Measurements from ENCODE around the gene METTL24. TPM values are rescaled to one million over a fixed set of nuclear protein-coding genes. Genes with fewer than 3 reads are reported as not detected.
"Not testable (repeated sequence)": the region's sequence is repeated elsewhere in the genome, so short reads cannot be mapped to it uniquely, and the experiment has no call there.

Gene METTL24
- total and polyA plus RNA-seq, 2 of the 13 experiments (the other 11 are each of a cell fraction or from before 2014, with no cell fraction given), result not detected

DNA sequence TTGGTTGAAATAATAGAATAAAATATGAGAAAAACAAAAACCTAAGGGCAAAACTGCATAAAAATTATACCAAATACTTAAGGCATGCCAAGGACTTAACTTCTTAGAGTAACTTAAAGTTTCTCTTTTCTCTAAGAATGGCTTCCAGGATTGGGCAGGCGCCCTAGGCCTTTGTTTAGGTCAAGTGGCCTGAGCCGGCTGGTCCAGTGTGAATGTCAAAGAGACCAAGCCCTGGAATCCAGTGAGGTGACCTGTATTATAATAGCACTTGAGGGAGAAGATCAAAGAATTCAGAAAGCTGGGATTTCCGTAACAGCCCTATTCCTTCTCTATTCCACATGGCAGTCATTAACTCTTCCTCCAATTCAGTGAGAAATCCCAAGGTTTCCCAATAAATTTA is 6.6 kb downstream of the METTL24 start (continued):
- TF ChIP-seq, protein P1, sequence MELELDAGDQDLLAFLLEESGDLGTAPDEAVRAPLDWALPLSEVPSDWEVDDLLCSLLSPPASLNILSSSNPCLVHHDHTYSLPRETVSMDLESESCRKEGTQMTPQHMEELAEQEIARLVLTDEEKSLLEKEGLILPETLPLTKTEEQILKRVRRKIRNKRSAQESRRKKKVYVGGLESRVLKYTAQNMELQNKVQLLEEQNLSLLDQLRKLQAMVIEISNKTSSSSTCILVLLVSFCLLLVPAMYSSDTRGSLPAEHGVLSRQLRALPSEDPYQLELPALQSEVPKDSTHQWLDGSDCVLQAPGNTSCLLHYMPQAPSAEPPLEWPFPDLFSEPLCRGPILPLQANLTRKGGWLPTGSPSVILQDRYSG (CRISPR knock-in tag; IDR thresholded peaks at IDR 0.05), result no peak

DNA sequence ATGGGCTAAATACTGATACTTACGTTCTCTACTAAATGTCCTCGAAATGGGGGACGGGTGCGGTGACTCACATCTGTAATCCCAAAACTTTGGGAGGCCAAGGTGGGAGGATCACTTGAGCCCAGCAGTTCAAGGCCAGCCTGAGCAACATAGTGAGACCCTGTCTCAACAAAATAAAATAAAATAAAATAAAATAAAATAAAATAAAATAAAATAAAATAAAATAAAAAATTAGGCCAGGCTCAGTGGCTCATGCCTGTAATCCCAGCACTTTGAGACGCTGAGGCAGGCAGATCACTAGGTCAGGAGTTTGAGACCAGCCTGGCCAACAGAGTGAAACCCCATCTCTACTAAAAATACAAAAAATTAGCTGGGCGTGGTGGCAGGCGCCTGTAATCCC is 7.6 kb downstream of the METTL24 start:
- BruUV-seq (replicated peaks); H3K4me2 ChIP-seq (ENCODE audit: low read depth, low read length); intact Hi-C loops (cut with micrococcal nuclease; ENCODE audit: unreplicated experiment); H3K79me2 ChIP-seq (ENCODE audit: insufficient read depth, low read length); H2AFZ ChIP-seq (ENCODE audit: low read length); in situ Hi-C loops (cut with HindIII; ENCODE audit: extremely low pct_ligation_motif_present, low pct_unique_long_range_greater_than_20kb); H3K4me3 ChIP-seq (replicated peaks in 1 of 3; ENCODE audit: insufficient read depth in 1 of 3, low read depth in 2 of 3, low read length in 3 of 3); H3K36me3 ChIP-seq (replicated peaks in 1 of 2; ENCODE audit: control insufficient read depth in 1 of 2, insufficient read depth in 2 of 2, low read length in 2 of 2); ATAC-seq; DNase-seq (ENCODE audit: low spot score); FAIRE-seq; H3K27ac ChIP-seq (ENCODE audit: extremely low read length, insufficient read depth, low read length); H4K20me1 ChIP-seq (ENCODE audit: insufficient read depth, low read length); H3K9me3 ChIP-seq (ENCODE audit: low read length); H3K9ac ChIP-seq (ENCODE audit: insufficient read depth, low read depth, low read length); CTCF ChIA-PET (ENCODE audit: low intra/inter-chr PET ratio, low total read pairs); POLR2A ChIA-PET; H3K27me3 ChIP-seq (ENCODE audit: control insufficient read depth in 1 of 2, insufficient read depth in 2 of 2, low read length in 2 of 2): not testable (repeated sequence)
- WGBS (ENCODE audit: low lambda C conversion rate), result 78% methylated on average over 7 of the region's 7 CpGs
- H3K4me1 ChIP-seq (ENCODE audit: insufficient read depth, low read length), result peaks cover 10% of the 10 kb centered on the region

DNA sequence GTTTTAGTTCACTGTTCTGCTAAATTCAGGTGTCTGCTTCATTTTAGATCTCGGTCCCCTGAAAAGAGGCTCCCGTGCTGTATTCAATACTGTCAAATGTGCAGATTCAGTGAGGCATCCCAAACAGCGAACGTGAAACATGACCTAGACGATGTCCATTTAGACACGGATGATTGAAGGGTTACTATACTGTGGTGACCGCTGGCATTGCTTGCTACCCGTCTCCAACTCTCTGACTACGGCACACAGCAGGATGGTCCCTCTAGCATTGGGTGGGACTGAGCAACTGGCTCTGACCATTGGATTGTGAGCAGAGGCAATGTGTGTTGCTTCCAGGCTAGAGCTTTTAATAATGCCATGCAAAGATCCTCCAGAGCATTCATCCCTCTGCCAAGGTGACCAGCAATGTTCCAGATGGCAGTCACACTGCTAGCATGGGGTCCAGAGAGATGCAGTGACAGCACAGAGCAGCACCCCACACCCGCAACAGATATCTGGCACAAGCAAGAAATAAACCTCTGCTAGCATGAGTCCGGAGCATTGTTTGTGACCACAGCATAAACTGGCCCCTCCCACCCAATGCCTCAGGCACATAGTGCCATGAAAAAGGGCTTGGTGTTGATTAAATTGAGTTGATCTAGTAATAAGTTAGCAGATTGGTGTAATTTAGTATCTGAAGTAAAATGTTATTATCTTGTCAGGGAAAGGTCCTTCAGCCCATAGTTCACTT is 9.0 kb downstream of the METTL24 start:
- POLR2A ChIA-PET, result no interaction called here
- no peak for FAIRE-seq
- no peak overlapping the region for H3K27ac ChIP-seq (ENCODE audit: extremely low read length, insufficient read depth, low read length)
- no TSS peak for BruUV-seq (replicated peaks)
- ATAC-seq, result no peak
- DNase-seq (ENCODE audit: low spot score), result no peak
- H4K20me1 ChIP-seq (ENCODE audit: insufficient read depth, low read length), result no peaks in the 10 kb centered on the region
- in situ Hi-C loops (cut with HindIII; ENCODE audit: extremely low pct_ligation_motif_present, low pct_unique_long_range_greater_than_20kb), result no loop called here
- intact Hi-C loops (cut with micrococcal nuclease; ENCODE audit: unreplicated experiment), result no loop called here
- 79% methylated on average over 11 of the region's 11 CpGs for WGBS (ENCODE audit: low lambda C conversion rate)
- no peaks in the 10 kb centered on the region for H3K9me3 ChIP-seq (ENCODE audit: low read length)
- no peak overlapping the region for H3K4me3 ChIP-seq (replicated peaks in 1 of 3; ENCODE audit: insufficient read depth in 1 of 3, low read depth in 2 of 3, low read length in 3 of 3)
- no peaks in the 10 kb centered on the region for H3K36me3 ChIP-seq (replicated peaks in 1 of 2; ENCODE audit: control insufficient read depth in 1 of 2, insufficient read depth in 2 of 2, low read length in 2 of 2)
- H3K4me2 ChIP-seq (ENCODE audit: low read depth, low read length), result no peak overlapping the region
- no peaks in the 10 kb centered on the region; a peak in 2 of 5 replicates for H3K27me3 ChIP-seq (ENCODE audit: control insufficient read depth in 1 of 2, insufficient read depth in 2 of 2, low read length in 2 of 2)
- no peak overlapping the region for H2AFZ ChIP-seq (ENCODE audit: low read length)
- TF ChIP-seq ZNF569 (CRISPR knock-in tag; IDR thresholded peaks at IDR 0.05; ENCODE audit: borderline replicate concordance) (no peak), HNRNPL (IDR thresholded peaks at IDR 0.05; ENCODE audit: low read depth, low read length) (no peak), SP1 (IDR thresholded peaks at IDR 0.05) (no peak), SP1 (CRISPR knock-in tag; IDR thresholded peaks at IDR 0.05) (no peak), PHF8 (CRISPR knock-in tag; IDR thresholded peaks at IDR 0.05) (no peak), MZF1 (CRISPR knock-in tag; IDR thresholded peaks at IDR 0.05; ENCODE audit: borderline replicate concordance) (no peak), ZNF879 (CRISPR knock-in tag; IDR thresholded peaks at IDR 0.05) (no peak), ZNF615 (CRISPR knock-in tag; IDR thresholded peaks at IDR 0.05; ENCODE audit: borderline replicate concordance) (no peak), ZBTB7B (CRISPR knock-in tag; IDR thresholded peaks at IDR 0.05) (no peak)
- TF ChIP-seq, protein P2, sequence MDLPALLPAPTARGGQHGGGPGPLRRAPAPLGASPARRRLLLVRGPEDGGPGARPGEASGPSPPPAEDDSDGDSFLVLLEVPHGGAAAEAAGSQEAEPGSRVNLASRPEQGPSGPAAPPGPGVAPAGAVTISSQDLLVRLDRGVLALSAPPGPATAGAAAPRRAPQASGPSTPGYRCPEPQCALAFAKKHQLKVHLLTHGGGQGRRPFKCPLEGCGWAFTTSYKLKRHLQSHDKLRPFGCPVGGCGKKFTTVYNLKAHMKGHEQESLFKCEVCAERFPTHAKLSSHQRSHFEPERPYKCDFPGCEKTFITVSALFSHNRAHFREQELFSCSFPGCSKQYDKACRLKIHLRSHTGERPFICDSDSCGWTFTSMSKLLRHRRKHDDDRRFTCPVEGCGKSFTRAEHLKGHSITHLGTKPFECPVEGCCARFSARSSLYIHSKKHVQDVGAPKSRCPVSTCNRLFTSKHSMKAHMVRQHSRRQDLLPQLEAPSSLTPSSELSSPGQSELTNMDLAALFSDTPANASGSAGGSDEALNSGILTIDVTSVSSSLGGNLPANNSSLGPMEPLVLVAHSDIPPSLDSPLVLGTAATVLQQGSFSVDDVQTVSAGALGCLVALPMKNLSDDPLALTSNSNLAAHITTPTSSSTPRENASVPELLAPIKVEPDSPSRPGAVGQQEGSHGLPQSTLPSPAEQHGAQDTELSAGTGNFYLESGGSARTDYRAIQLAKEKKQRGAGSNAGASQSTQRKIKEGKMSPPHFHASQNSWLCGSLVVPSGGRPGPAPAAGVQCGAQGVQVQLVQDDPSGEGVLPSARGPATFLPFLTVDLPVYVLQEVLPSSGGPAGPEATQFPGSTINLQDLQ (CRISPR knock-in tag; IDR thresholded peaks at IDR 0.05), result no peak
- CTCF ChIA-PET (ENCODE audit: low intra/inter-chr PET ratio, low total read pairs), result no interaction called here
- no peaks in the 10 kb centered on the region for H3K4me1 ChIP-seq (ENCODE audit: insufficient read depth, low read length)
- no peak overlapping the region for H3K9ac ChIP-seq (ENCODE audit: insufficient read depth, low read depth, low read length)
- H3K79me2 ChIP-seq (ENCODE audit: insufficient read depth, low read length), result no peaks in the 10 kb centered on the region

Data from HepG2 (cell line).